HG03060 (cell line): ENCODE results near the gene BMP8A.
"Not testable (repeated sequence)": the region's sequence is repeated elsewhere in the genome, so short reads cannot be mapped to it uniquely, and the experiment has no call there.

Experiments used
- ATAC-seq: cut with Tn5 transposase; IDR thresholded peaks from one replicate; pipeline ENCODE4 v1.9.1; 2021; ENCODE audit warnings: low read depth, moderate number of reproducible peaks; ENCODE audit not compliant: unreplicated experiment

The BMP8A gene

GRCh38 chr1:39525366-39526165 is 34.1 kb downstream of the BMP8A start:
- peak; percentile 92 for ATAC-seq

- ATAC-seq, result no peak
These were observed 35.2 kb downstream of the BMP8A start for GRCh38 chr1:39526466-39527189.

- ATAC-seq, result not testable (repeated sequence)
These were observed 35.7 kb downstream of the BMP8A start for GRCh38 chr1:39527190-39527579.

GRCh38 chr1:39528082-39528481 is 36.6 kb downstream of the BMP8A start:
- no peak for ATAC-seq

GRCh38 chr1:39529901-39530535 is 38.6 kb downstream of the BMP8A start:
- ATAC-seq, result no peak

- ATAC-seq, result no peak
These were observed 40.1 kb downstream of the BMP8A start for GRCh38 chr1:39531526-39531925.

- no peak for ATAC-seq
These were observed 42.0 kb downstream of the BMP8A start for GRCh38 chr1:39533442-39533841.

GRCh38 chr1:39538531-39539251 is 47.3 kb downstream of the BMP8A start:
- ATAC-seq, result no peak

- no peak for ATAC-seq
These were observed 47.9 kb downstream of the BMP8A start for GRCh38 chr1:39539252-39539790.

- ATAC-seq, result no peak
These were observed 49.1 kb downstream of the BMP8A start for GRCh38 chr1:39540504-39541031.

GRCh38 chr1:39542924-39543323 is 51.5 kb downstream of the BMP8A start:
- no peak for ATAC-seq

- no peak for ATAC-seq
These were observed 52.9 kb downstream of the BMP8A start for GRCh38 chr1:39544327-39544726.

- ATAC-seq, result no peak
These were observed 54.1 kb downstream of the BMP8A start for GRCh38 chr1:39545531-39545930.

- no peak for ATAC-seq
These were observed 62.8 kb downstream of the BMP8A start for GRCh38 chr1:39554277-39554676.

GRCh38 chr1:39561279-39561678 is 69.8 kb downstream of the BMP8A start:
- no peak for ATAC-seq

GRCh38 chr1:39562886-39563285 is 71.5 kb downstream of the BMP8A start:
- ATAC-seq, result no peak

GRCh38 chr1:39563669-39564068 is 72.2 kb downstream of the BMP8A start:
- ATAC-seq, result no peak

GRCh38 chr1:39564340-39564739 is 72.9 kb downstream of the BMP8A start:
- no peak for ATAC-seq

GRCh38 chr1:39564941-39565340 is 73.5 kb downstream of the BMP8A start:
- no peak for ATAC-seq

- no peak for ATAC-seq
These were observed 75.2 kb downstream of the BMP8A start for GRCh38 chr1:39566441-39567137.
